G401 (cell line): ENCODE results near the gene RAD50. TPM values are rescaled to one million over a fixed set of nuclear protein-coding genes. Genes with fewer than 3 reads are reported as not detected.

Experiments used
- DNase-seq: peaks from one replicate; pipeline ENCODE4 v3.0.0-alpha.2; 2015; ENCODE audit warnings: low spot score
- in situ Hi-C: cut with HindIII; loops from 2 replicates; pipeline ENCODE4 v1.10.0; 2016; ENCODE audit warnings: low sequenced_read_pairs, mixed read lengths
- total RNA-seq: library from RNA; depleted of rRNA; stranded (reverse); fragments of >200 nt; shearing (Covaris generic); gene quantifications from 2 replicates; pipeline ENCODE4 v1.2.3, GENCODE V29; 2014

RAD50 gene
- total RNA-seq, 1 experiment from 2014 or later: 39.4 TPM

DNA sequence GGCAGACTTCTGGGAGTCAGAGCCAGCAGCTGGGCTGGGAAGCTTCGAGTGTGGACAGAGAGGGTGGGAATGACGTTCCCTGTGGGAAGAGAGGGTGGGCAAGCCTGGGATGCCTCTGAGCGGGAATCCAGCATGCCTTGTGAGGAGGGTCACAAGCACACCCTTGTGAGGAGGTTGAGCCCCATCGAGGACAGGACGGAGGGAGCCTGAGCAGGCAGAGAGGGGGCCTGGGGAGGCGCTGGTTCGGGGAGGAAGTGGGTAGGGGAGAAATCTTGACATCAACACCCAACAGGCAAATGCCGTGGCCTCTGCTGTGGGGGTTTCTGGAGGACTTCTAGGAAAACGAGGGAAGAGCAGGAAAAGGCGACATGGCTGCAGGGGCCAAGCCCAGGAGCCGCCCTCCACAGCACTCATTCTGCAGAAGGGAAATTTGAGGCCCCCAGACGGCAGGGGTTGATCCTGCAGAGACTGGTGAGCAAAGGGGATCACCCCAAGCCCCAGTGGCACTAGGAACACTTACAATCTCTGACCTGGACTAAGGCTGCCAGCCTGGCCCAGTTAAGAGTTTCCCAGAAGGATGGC is 100.1 kb downstream of the RAD50 start:
- no peak for DNase-seq
- in situ Hi-C loops: no loop called here

DNA sequence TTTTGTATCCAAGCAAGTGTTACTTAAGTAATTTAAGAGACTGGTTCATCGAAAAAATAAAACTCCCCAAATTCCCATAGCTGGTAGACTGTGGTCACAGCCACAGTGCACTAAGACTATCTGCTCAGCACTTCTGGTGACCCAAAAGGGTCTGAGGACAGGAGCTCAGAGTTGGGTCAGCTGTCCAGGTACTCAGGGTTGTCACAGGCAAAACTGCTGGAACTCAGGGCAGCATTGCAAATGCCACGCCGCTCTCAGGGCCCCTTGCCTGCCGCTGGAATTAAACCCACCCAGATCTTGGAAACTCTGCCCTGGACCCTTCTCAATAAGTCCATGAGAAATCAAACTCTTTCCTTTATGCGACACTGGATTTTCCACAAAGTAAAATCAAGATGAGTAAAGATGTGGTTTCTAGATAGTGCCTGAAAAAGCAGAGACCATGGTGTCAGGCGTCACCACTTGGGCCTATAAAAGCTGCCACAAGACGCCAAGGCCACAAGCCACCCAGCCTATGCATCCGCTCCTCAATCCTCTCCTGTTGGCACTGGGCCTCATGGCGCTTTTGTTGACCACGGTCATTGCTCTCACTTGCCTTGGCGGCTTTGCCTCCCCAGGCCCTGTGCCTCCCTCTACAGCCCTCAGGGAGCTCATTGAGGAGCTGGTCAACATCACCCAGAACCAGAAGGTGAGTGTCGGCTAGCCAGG is 101.1 kb downstream of the RAD50 start, which contains the start of gene IL13:
Gene IL13 (plus strand): TSS at position 498 of the 705 bp plus-strand sequence. CDS start 14 bp downstream, at position 512.
- no peak for DNase-seq
- in situ Hi-C loops: no loop called here

- no peak for DNase-seq
- in situ Hi-C loops: no loop called here
Observed at GRCh38 chr5:132658381-132659302, 101.9 kb downstream of the RAD50 start.

DNA sequence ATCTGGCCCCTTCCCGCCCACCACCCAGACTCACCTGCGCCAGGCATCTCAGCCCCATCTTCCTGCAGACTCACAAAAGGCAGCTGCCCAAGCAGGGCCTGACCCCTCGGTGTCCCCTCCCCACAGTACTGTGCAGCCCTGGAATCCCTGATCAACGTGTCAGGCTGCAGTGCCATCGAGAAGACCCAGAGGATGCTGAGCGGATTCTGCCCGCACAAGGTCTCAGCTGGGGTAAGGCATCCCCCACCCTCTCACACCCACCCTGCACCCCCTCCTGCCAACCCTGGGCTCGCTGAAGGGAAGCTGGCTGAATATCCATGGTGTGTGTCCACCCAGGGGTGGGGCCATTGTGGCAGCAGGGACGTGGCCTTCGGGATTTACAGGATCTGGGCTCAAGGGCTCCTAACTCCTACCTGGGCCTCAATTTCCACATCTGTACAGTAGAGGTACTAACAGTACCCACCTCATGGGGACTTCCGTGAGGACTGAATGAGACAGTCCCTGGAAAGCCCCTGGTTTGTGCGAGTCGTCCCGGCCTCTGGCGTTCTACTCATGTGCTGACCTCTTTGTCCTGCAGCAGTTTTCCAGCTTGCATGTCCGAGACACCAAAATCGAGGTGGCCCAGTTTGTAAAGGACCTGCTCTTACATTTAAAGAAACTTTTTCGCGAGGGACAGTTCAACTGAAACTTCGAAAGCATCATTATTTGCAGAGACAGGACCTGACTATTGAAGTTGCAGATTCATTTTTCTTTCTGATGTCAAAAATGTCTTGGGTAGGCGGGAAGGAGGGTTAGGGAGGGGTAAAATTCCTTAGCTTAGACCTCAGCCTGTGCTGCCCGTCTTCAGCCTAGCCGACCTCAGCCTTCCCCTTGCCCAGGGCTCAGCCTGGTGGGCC is 103.1 kb downstream of the RAD50 start:
- in situ Hi-C loops: no loop called here
- no peak for DNase-seq

GRCh38 chr5:132661231-132662003 is 104.6 kb downstream of the RAD50 start:
- in situ Hi-C loops: no loop called here
- DNase-seq: no peak

DNA sequence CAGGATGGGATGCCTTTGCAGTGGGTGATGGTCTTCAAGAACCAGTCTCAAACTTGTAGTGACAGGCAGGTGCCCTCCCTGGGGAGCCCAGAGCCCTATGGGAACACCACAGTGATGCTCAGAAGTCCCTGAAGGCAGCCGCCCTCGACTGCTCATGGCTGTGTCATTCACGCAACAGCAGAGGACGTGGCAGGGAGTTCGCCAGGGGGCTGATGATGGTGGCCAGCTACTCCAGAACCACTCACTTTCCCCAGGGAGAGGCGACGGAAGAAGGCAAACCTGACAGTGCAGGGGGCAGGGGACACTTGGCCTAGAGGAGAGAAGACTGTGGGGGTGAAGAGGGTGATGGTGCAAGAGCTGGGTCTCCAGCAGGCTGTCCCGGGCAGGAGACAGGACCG is 105.2 kb downstream of the RAD50 start:
- in situ Hi-C loops: no loop called here
- DNase-seq: no peak

DNA sequence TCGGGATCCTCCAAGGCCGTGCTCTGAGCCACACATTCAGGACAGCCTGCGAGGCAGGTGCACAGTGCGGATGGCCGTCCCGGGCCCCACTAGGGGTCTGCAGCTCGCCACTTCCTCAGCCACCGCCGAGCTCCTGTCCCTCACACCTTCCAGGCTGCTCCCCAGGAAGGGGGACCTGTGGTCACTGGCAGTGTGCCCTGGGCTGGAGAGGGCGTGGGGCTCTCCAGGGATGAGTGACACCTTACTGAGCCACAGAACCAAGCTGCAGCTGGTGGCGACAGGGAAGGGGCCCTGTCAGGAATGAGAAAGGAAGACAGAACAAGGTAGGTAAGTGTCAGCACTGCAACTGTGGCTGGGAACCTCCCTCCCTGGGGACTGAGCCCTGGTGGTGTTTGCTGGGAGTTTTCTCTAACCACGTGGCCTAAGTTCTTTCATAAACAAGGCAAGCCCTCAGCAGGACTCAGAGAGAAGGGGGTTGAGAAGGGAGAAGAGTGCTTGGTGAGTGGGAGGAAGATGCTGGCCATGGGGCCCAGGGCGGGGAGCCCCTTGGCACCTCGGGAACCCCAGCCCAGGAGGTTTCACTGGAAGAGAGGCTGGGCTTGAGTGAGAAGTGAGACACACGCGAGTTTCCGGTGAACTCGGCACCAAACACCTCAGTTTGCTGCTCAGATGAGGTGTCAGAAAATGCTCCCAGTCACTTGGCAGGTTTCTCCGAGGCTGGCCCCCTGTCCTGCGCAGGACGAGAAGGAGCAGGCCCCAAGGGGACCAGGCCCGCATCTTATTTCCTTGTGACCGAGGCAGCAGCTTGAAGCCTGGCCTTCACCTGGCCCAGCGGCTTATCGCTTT is 106.4 kb downstream of the RAD50 start:
- no peak for DNase-seq
- in situ Hi-C loops: no loop called here

DNA sequence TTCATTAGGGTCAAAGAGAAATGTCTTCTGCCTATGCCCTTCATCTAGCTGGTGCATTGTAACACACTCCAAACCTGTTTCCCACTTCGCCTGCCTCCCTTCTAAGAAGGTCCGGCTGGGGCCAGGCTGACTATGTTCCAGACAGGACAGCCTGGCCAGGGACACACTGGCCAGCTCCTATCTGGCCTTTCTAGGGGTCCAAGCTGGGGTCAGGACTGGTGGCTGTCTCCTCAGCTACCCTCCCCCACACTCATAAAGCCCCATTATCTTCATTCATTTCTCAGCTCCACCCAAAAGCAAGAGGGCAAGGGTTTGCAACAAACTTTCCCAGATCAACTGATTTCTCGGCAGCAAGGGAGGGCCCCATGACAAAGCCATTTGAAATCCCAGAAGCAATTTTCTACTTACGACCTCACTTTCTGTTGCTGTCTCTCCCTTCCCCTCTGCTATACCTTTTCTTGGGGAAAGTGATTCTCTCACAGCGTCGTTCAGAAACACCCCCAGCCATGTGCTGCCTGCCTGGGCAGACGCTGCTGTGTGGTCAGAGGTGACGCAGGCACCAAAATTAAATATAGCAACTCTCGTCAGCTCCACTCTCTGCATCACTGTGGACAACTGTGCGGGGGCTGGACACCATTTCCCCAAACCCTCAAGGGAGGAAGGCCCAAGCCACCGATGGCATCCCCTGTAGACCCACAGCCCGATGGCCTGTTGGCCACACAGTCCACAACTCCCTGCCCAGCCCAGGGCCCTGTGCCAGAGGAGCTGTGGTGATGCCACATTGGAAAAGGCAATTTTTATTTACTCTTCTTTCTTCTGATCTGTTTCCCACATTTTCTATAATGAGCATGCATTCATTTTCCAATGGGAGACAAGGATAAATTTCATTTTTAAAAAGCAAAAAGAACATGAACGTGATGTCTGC is 107.3 kb downstream of the RAD50 start:
- no peak for DNase-seq
- in situ Hi-C loops: no loop called here

DNA sequence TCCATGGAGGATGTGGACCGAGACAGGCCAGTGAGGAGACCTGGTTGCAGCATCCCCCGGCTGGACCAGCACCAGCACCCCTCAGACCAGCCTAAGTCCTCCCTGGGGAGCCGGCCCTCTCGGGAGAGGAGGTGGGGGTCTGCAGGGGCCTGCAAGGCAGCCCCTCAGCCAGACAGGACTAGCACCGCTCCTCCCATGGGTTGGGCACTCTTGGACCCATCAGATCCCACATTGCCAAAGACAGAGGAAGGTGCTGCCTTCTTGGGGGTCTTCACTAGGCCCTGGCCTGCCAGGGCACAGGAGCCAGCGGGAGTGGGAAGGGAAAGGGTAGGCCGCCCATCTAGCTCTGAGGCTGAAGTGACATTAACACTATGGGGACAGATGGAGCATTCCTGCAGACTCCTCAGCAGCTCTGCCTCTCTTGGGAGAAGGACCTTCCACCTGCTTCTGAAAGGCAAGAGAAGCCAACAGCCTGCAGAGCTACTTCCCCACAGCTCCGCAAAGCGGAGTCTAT is 108.0 kb downstream of the RAD50 start:
- no peak for DNase-seq
- in situ Hi-C loops: no loop called here

DNA sequence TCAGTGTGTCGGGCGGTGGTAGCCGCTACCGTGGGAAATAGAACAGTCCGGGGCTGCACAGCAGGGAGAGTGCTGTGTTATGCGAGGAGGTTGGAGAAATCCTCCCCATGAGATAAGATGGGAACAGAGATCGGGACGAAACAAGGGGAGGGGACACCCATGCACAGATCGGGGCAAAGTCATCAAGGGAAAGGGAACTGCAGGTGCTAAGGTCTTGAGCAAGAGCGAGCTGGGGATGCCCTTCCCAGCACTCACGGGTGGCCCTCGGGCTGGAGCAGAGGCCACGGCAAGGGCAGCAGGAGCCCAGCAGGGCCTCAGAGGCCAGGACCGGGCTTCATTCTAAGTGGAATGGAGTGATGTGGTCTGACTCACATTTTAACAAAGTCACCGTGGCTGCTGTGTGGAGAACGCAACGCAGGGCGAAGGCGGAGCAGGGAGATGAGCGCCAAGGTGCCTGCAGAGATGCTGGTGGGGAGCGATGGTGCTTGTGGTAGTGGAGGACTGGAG is 108.8 kb downstream of the RAD50 start:
- no peak for DNase-seq
- in situ Hi-C loops: no loop called here

DNA sequence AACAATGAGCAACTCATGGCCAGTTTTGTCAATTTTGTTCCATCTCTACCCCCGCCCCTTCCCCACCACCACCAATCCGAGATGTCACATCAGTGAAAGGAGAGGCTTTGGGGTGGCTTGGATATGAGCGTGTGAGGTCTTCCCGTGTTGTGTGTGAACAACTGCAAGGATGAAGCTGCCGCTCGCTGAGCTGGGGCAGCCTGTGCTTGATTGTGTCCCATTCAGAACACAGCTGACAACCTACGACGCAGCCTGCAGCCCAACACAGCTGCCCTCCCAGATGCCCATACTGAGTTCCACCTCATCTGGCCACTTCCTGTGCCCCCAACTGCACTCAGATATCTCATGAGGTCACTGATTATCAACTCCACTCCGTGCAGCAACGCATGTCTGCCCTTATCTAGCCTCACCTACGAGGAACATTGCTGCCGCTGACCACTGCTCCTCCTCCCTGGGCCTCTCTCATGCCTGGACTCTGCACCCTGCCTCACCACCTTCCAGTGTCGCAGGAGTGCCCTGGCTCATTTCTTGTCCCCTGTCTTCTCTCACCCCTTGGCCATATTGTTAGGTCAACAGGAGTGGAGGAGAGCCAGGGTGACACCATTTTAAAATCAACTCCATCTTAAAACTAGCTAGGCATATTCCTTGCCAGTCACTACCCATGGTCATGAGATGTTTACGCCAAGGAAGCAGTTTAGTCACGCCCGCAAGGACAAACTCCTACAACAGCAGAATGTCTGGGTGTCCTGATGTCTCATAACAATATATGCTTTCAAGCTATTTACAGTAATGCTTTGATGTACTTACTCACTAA is 109.7 kb downstream of the RAD50 start:
- in situ Hi-C loops: no loop called here

GRCh38 chr5:132667309-132667708 is 110.5 kb downstream of the RAD50 start:
- in situ Hi-C loops: no loop called here
- DNase-seq: no peak

More for the DNA sequence above, 109.7 kb downstream of the RAD50 start:
- no peak for DNase-seq

DNA sequence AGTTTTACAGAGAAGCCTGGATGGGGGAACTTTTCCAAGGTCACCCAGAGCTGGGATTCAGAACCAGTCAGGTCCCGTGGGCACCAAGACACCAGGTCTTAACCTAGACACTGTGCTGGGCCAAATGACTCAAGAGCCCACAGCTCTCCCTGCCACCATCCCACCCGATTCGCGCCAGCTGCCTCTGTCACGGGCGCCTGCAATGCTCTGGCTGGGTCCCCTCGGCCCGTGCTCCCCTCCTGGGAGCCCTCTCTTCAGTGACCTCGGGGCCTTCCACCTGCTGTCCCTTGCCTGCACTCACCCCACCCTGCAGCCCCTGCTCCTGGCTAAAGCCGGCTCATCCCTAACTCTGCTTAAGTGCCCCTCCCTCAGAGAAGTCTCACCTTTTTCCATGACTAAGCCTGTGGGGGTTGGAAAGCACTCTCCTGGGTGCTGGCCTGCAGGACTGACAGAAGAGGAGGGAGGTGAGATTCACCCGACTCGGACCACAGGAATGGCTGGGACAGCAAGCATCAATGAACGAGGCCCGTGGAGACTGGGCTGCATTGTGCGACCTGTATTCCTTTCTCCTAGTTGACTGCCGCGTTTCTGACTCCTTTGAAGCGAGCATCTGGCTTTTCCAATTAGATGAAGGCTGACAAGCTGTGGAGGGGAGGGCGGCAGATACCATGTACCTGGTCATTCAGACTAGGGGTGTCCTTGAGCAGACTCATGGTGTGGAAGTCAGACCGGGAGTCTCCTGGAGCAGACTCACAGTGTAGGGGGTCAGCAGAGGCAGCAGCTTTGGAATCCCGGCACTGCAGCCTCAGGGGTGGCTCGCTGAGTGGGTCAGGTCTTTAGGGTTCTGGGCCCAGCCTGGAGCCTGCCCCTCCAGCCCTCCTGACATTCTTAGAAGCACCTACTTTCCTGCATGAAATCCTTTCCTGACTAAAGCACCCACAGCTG is 111.3 kb downstream of the RAD50 start:
- in situ Hi-C loops: no loop called here
- DNase-seq: no peak

- no peak for DNase-seq
- in situ Hi-C loops: no loop called here
Observed at GRCh38 chr5:132668706-132669454, 112.1 kb downstream of the RAD50 start.
